ENCODE data around the gene NADK2. TPM values are rescaled to one million over a fixed set of nuclear protein-coding genes. Genes with fewer than 3 reads are reported as not detected.

NADK2 gene
- total RNA-seq, 2 experiments from 2014 or later, result 10.3 to 12.4 TPM

GRCh38 chr5:36150676-36151433 lies 90.9 kb downstream of the NADK2 start:
- H3K4me3 Mint-ChIP-seq, result peak overlapping the region; percentile 95
- no peaks in the 10 kb centered on the region for H3K27me3 Mint-ChIP-seq
- ChIA-PET CTCF (interaction anchor here (0.8 to 1.7 kb wide), 6 partner anchors 11 to 540 kb away, joined by 3 to 5 read pairs (median 3); partner anchors contain the start of gene NADK2), POLR2A (interaction anchor here (0.6 to 1.1 kb wide), 5 partner anchors 10 to 526 kb away, joined by 3 to 7 read pairs (median 3); partner anchors contain the start of gene NADK2)
- peak; percentile 63 for DNase-seq
- H3K36me3 Mint-ChIP-seq (ENCODE audit: low read depth), result peaks cover 33% of the 10 kb centered on the region
- no peaks in the 10 kb centered on the region for H3K9me3 Mint-ChIP-seq
- H3K4me1 Mint-ChIP-seq, result peaks cover 51% of the 10 kb centered on the region
- H3K27ac Mint-ChIP-seq, result peak overlapping the region; percentile 92

DNA sequence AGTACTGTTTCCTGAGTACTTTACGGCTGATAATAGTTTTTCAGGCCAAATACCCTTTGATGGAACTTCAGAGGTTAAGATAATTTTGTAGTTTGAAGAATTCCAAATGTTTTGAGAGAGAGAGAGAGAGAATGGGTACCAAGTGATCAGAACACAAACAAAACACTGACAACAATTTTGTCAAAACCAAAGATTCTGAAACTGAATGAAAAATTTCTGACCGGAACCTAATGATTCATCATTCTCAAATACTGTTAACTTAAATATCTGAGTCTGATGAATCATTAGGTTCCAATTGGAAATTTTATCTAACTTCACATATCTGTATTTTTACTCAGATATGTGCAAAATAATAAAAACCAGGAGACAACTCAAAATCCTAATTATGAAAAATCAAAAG lies 94.0 kb downstream of the NADK2 start:
- H3K27me3 Mint-ChIP-seq, result no peaks in the 10 kb centered on the region
- no peak overlapping the region for H3K4me3 Mint-ChIP-seq
- CTCF ChIA-PET, result no interaction called here

GRCh38 chr5:36146390-36146789 lies 95.3 kb downstream of the NADK2 start:
- CTCF ChIA-PET, result no interaction called here
- POLR2A ChIA-PET, result no interaction called here
- H3K4me3 Mint-ChIP-seq, result no peak overlapping the region
- peaks cover 22% of the 10 kb centered on the region for H3K4me1 Mint-ChIP-seq
- no peak for DNase-seq
- peaks cover 12% of the 10 kb centered on the region for H3K36me3 Mint-ChIP-seq (ENCODE audit: low read depth)
- no peak overlapping the region for H3K27ac Mint-ChIP-seq
- no peaks in the 10 kb centered on the region for H3K27me3 Mint-ChIP-seq
- H3K9me3 Mint-ChIP-seq, result no peaks in the 10 kb centered on the region

More for the DNA sequence above, 94.0 kb downstream of the NADK2 start:
- H3K9me3 Mint-ChIP-seq, result no peaks in the 10 kb centered on the region
- H3K36me3 Mint-ChIP-seq (ENCODE audit: low read depth), result peaks cover 14% of the 10 kb centered on the region
- DNase-seq, result no peak
- no peak overlapping the region for H3K27ac Mint-ChIP-seq
- H3K4me1 Mint-ChIP-seq, result peaks cover 25% of the 10 kb centered on the region
- POLR2A ChIA-PET, result no interaction called here

DNA sequence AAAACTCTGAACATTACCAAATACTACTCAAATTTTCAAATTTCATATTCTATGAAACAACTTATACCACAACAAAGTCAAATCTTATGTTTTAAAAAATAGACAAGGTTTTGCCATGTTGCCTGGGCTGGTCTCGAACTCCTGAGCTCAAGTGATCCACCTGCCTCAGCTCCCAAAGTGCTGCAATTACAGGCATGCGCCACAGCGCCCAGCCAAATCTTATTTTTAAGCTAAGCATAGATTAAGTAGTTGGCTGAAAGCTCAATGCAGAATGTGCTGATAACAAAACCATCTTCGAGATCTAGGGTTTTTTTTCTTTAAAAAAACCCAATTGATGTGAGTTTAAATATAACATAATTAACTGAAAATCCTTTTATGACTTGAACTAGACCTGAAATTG lies 96.4 kb downstream of the NADK2 start:
- ChIA-PET POLR2A (no interaction called here), CTCF (interaction anchor here (0.6 kb wide), 1 partner anchor 293 kb away, joined by 3 read pairs; no protein-coding TSS in a partner anchor)
- Mint-ChIP-seq H3K4me1 (peaks cover 16% of the 10 kb centered on the region), H3K27me3 (no peaks in the 10 kb centered on the region), H3K27ac (no peak overlapping the region), H3K36me3 (ENCODE audit: low read depth) (peaks cover 22% of the 10 kb centered on the region), H3K4me3 (no peak overlapping the region), H3K9me3 (peaks cover 4% of the 10 kb centered on the region)
- no peak for DNase-seq

Small RNA genes within 50 kb of the gene (microRNA-seq; reads per million reads assigned to microRNA genes)
- 6.1 reads per million, percentile 31 among the genes with 10 or more reads in this experiment for gene MIR580 (ENCODE audit: borderline microRNAs expressed, borderline replicate concordance)

Other genes with a start within 250 kb of the NADK2 start
- not detected for gene UGT3A2, start 175.0 kb downstream of the NADK2 start, total RNA-seq
- 10 to 100 TPM; 12.9 to 16.9 TPM for gene LMBRD2, start 90.0 kb downstream of the NADK2 start, total RNA-seq
- 10 to 100 TPM; 43.1 to 43.9 TPM for gene SKP2, start 89.8 kb downstream of the NADK2 start, total RNA-seq
- not detected for gene RANBP3L, start 60.0 kb upstream of the NADK2 start, total RNA-seq

Data from activated CD4-positive, alpha-beta T cell treated with anti-CD3 and anti-CD28 coated beads, Interleukin-2, amount 10 ng/mL, durations not matched to agents 7 days and 5 days (primary cell).